Activated CD4-positive, alpha-beta T cell treated with anti-CD3 and anti-CD28 coated beads, Interleukin-2, Interleukin-6, amounts not matched to agents 100 ng/mL and 50 ng/mL, durations not matched to agents 16 hours and 8 hours (primary cell): Measurements from ENCODE around the gene AKR1C3.
"Not testable (repeated sequence)": the region's sequence is repeated elsewhere in the genome, so short reads cannot be mapped to it uniquely, and the experiment has no call there.

Experiments
- DNase-seq: peaks from one replicate; pipeline ENCODE4 v3.0.0-alpha.2; 2020

Gene AKR1C3

DNA sequence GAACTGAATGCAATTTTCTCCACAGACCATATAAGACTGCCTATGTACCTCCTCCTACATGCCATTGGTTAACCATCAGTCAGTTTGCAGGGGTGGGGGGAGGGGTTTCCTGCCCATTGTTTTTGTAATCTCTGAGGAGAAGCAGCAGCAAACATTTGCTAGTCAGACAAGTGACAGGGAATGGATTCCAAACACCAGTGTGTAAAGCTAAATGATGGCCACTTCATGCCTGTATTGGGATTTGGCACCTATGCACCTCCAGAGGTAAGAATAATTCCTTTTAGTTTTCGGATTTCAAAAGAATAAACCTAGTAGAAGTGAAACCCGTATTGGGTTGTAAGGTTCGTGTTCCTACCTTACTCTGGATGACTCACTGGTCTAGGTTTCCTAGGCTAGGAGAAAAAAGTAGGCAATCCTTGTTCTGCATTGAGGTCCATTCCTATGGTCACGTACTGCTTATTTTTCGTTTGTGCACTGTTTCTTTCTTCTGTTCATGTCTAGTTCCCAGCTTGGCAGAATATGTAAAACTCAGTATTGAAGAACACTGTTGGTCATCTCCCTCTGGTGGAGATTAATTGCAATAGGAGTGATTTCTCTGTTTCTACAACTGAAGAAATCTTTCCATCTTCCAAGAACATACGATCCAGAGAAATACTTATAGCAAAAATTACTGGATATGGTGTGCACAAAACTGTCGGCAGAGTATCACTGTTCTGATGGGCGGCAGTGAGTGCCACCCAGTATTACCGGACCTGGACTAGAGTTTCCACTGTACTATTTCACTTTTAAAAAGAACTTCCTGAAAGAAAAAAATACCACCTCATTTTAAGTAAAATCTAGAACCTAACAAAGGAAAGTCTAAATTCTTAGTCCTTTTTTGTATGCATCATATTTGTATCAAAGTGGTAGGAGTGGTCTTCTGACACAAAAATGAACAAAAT lies at the start of gene AKR1C3:
Gene AKR1C3 (plus strand): TSS at position 150 of the 941 bp plus-strand sequence. CDS start 31 bp downstream, at position 181.
- peak; percentile 6 for DNase-seq

DNA sequence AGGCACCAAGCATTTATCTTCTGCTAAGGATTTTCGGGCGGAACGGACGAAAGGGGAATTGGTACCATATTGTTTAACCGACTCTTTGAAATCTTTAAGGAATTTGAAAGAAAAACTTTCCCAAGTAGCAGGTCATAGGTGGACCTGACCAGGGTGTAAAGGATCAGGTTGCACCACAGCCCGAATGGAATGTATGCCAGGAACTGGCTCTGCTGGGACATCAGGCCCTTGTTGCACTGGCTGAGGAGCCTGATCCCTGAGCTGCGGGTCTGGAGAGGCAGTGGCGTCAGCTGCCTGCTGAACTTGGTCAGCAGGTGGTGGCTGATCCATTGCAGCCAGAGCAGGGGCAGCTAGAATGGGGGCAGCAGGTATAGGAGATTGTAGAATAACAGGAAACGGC lies 49.1 kb upstream of the AKR1C3 start:
- no peak for DNase-seq

DNA sequence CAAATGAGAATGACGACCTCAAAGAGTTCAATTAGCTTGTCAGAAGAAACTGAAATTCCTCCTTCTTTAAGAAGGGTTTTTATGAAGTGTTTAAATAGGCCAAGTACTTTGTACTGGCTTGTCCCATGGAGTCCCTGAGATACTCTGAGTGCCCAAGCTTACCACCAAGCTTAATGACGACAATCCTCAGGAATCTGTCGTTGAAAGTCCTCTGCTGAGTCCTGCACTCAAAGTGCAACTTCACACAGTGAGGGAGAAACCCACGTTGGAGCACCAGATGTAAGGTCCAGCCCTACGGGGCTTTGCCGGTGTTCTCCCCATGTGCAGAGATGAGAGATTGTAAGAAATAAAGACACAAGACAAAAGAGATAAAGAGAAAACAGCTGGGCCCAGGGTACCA lies 47.8 kb upstream of the AKR1C3 start:
- DNase-seq = no peak

DNA sequence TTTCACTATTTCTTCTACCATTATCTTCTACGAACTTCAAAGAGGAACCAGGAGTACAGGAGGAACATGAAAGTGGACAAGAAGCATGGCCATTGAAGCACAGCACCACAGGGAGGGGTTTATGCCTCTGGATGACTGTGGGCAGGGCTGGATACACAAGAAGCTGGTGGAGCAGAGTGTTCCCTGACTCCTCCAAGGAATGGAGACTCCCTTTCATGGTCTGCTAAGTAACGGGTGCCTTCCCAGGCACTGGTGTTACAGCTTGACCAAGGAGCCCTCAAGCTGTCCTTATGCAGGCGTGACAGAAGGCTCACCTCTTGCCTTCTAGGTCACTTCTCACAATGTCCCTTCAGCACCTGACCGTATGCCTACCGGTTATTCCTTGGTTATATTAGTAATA lies 47.2 kb upstream of the AKR1C3 start:
- DNase-seq = not testable (repeated sequence)

DNA sequence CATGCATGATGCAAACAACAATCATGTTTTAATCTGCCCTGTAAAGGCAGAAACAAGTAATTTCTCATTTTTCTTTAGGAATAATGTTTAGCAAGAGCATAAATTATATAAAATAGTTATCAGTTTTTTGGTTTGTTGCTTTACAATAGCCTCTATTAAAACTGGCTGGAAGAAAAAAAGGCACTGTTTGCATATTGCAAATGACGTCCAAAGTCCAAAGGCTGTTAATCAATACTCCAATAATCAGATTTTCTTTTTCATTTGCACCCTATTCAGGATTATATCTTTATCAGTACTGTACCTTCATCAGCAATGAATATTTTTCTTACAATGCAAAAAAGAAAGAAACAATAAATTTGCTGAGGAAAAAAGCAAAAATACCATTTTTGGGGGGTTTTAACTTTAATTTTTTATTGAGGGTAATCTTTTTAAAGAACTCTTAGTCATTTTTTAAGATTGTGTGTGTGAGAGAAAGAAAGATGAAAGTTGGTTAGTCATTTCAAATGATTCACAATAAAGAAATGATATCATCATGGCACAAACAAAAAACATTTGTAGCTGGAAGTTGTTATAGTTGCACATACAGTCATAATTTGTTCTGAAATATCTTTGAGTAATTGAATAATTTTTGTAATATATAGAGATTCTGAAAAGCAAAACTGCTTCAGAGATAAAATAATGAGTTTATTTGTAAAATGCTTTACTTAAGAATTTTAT lies 46.1 kb upstream of the AKR1C3 start:
- DNase-seq = no peak

DNA sequence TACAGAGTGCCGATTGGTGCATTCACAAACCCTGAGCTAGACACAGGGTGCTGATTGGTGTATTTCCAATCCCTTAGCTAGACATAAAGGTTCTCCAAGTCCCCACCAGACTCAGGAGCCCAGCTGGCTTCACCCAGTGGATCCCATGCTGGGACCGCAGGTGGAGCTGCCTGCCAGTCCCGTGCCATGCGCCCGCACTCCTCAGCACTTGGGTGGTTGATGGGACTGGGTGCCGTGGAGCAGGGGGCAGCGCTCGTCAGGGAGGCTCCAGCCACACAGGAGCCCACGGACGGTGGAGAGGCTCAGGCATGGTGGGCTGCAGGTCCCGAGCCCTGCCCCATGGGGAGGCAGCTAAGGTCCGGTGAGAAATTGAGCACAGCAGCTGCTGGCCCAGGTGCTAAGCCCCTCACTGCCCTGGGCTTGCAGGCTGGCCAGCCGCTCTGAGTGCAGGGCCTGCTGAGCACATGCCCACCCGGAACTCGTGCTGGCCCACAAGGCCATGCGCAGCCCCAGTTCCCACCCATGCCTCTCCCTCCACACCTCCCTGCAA lies 41.2 kb upstream of the AKR1C3 start:
- not testable (repeated sequence) for DNase-seq

DNA sequence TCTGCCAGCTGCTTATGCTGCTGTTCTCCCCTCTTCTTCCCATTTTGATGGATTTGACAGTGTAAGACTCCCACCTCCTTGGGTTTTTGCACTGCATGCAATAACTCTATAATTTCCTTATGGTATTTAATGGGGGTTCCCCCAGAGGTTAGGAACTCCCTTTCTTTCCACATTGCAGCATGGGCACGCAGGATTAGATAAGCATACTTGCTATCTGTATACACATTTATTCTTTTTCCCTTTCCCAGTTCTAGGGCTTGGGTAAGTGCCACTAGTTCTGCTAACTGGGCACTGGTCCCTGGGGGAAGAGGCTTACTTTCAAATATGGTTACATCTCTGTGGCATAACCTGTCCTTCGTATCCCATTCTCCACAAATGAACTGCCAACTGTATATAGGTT lies 39.4 kb upstream of the AKR1C3 start:
- DNase-seq = not testable (repeated sequence)

DNA sequence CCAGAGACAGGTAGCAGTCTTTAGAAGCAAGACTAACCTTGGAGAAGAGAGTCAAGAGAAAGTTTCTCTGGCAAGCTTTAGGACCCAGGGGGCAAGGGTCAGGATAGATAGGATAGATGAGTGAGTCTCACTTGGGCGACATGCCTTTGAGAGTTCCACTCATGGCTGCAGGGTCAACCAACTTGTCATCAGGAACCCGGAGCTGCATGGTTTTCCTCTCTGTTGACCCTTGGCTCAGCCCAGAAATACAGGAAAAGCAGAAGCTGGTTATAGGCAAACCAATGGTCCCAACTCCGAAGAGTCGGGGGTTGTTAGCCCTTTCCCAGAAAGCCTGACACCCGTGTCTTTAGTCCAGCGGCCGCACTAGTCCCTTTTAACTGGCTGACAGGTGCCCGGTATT lies 34.9 kb upstream of the AKR1C3 start:
- not testable (repeated sequence) for DNase-seq

DNA sequence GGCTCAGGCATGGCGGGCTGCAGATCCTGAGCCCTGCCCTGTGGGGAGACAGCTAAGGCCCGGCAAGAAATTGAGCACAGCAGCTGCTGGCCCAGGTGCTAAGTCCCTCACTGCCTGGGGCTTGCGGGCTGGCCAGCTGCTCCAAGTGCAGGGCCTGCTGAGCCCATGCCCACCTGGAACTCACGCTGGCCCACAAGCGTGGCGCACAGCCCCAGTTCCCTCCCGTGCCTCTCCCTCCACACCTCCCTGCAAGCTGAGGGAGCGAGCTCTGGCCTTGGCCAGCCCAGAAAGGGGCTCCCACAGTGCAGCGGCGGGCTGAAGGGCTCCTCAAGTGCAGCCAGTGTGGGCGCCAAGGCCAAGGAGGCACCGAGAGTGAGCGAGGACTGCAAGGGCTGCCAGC lies 33.4 kb upstream of the AKR1C3 start:
- DNase-seq = not testable (repeated sequence)

DNA sequence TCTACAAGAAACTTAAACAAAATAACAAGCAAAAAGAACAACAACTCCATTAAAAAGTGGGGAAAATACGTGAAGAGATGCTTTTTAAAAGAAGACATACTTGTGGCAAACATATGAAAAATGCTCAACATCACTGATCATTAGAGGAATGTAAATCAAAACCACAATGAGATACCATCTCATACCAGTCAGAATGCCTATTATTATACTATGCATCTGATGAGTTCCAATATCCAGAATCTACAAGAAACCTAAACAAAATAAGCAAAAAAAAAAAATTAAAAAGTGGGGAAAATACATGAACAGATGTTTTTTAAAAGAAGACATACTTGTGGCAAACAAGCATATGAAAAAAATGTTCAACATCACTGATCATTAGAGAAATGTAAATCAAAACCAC lies 29.6 kb upstream of the AKR1C3 start:
- no peak for DNase-seq

DNA sequence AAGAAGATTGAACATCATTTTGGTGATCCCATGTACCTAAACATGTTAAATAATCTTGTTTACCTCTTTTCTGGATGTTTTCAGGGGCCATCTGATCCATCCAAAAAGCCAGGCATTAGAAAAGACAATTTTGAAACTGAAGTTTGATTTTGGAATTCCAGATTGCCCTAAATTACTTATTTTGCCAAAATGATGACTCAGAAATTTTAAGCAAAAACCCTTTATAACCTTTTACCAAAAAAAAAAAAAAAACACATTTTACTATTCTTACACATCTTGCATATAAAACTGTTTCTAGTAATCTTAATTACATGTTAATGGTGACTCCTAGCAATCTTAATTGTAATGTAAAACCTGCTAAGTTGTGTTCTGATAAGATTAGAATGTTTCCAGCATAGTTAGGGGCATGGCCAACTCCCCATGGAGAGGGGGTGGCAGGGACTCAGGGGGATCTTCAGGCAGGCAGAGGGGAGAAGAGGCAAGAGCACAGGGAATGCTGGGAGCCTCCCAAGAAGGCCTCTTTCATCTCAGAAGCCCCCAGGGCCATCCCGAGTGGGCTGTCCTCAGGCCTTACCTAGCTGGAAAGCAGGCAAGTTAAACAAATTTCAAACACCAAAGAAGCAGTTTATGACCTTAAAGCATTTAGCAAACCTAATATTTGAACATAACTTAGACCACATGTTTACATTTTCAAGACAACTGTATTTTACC lies 25.8 kb upstream of the AKR1C3 start:
- no peak for DNase-seq

DNA sequence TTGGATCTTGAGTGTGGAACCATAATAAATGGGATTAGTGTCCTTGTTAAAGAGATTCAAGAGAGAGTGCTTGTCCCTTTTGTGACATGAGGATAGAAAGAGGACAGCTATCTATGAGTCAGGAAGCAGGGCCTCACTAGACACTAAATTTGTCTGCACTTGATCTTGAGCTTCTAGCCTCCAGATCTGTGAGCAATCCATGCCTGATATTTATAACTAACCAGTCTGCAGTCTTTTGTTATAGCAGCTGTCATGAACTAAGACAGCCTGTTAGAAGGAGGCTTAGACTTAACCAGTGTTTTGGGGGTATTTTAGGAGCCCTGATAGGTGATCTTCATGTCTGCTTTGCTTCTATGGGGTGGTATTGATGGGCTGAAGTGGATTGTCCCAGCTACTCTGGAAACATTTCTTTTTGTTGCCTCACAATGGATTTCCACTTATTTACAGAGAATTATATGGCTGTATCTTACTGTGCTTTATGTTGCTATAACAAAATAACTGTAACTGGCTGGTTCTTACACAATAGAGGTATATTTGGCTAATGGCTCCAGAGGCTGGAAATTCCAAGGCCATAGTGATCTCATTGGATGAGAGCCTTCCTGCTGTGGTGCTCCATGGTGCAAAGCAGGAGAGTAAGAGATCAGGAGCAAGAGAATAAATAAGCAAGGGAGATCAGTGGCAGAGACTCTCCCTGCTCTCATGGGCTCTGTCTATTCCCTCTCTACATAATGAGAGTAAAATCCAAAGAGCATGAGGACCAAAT lies 23.4 kb upstream of the AKR1C3 start:
- DNase-seq = no peak

DNA sequence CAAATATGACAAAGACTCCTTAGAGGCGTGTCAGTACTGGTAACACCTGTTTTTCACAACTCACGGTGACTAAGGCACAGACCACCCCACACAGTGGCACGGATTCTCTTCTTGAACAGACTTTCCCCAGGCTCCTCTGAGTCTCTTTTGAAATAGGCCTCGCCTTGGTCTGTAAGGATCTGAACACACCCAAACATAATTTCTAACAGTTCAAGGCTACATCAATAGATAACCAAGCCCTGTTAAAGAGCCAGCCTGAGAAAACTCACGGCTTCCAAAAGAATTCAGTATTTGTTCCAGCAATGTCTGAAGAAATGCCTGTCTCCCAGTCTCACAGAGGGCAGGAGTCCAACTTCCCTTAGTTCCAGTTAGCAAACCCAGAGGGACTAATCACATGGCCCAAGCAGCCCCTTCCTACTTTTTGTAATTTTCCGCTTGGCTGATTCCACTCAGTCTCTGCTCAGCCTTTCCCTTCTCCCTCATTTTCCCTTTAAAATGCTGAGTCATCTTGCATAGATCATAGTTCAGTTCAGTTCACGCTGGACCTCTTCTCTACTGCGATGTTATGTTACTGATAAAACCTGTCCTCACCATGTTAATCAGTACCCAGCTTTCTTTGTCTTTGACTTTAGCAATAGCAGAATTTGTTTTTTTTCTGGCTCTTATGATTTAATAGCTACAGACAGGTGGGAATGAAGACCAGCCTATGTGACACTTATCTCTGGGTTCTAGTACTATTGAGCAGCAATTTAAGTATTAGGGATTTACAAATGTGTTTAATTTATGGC lies 22.6 kb upstream of the AKR1C3 start:
- DNase-seq = no peak

DNA sequence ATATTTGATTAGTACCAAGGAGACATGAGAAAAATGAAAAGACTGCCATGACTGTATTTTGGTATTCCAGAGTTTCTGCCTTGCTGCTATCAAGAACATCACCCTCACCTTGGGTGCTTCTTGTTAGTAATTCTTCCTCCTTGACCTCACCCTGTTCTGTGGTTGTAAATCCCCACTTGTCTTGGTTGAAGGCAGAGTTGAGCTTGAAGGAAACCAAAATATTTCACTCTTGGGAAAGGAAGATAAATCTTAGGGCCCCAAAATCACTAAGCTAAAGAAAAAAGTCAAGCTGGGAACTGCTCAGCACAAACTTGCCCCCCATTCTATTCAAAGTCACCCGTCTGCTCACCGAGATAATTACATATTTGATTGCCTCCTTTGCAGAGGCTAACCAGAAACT lies 20.6 kb upstream of the AKR1C3 start:
- DNase-seq = no peak

DNA sequence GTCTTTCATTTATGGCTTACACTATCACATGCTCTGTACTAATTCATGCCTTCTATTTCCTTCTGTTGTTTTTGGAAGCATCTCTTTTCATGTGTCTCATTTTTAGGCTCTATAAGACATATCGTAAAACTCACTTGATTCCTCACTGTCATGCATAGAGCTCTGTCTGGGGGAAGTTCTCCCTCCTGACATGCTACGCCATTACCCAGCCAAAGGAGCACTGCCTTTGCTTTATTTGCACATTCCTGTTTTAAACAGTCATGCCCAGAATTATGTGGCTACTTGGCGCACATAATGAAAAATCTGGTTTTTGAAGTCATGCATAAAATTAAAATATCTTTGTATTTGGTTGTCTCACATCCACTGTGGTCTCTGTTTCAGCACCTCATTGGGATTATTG lies 17.6 kb upstream of the AKR1C3 start:
- no peak for DNase-seq

DNA sequence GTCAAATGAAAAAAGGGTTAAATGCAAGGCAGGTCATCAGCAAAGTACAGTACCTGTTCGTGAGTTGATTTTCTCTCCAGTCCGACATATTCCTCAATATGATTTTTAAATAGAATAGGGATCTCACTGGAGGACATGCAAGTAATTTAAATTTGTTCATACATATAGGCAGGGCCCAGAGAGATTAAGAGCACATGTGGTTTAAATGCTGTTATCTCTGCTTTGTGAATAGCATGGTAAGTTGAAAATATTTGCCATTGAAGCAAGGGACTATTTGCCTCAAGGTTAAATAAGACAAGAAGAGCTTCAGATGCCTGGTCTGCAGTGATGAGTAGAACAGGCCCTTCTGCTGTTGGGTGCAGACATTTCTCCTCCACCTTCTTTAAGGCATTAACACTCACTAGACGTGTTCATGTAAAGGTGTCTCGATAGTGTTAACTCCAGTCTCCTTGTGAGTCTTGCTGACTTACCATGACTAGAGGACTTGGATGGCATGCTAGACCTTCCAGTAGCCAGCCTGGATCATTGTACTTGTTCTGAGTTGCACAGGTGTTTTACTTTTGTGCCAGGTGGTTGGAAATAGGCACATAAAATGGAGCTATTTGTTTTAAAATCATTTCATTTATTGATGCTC lies 15.6 kb upstream of the AKR1C3 start:
- DNase-seq = no peak

DNA sequence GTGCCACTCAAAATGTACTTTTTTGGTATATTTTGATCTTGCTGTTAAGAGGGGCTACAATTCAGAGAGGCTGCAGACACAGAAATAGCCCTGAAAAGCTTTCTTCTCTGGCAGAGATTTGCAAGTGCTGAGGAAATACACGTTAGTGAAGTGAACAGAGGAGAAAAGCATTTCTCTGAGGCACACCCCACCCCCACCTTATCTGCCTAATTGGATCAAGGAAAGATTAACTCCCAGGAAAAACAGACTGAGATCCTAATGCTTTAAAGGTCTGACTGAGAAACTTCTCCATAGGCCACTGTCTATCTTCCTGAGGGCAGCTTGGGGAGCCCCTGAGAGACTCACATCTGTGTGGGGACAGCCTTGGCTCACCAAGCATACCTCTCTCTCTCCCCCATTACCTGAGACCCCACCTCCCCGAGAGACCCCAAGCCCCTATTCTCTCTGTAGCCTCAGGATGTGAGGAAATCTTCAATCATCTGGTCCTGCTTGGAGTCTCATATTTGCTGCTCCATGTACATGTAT lies 14.8 kb upstream of the AKR1C3 start:
- DNase-seq = no peak

DNA sequence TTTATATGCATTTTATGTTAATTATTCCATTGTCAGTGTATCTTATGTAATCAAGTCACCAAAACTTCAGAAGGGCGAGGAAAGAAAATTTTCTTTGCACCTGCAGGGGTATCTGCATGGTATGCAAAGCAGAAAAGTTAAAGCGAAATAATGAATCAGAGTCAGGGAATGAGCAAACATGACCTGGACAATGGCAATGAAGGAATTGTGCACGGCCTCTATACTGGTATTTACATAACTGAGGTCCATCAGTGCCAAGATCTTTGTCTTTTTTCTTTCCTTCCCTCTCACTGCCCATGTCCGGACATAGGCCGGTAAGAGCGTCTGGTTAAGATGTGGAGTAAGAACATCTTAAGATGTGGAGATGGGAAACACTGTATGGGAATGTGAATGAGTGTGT lies 14.4 kb upstream of the AKR1C3 start:
- DNase-seq = no peak

DNA sequence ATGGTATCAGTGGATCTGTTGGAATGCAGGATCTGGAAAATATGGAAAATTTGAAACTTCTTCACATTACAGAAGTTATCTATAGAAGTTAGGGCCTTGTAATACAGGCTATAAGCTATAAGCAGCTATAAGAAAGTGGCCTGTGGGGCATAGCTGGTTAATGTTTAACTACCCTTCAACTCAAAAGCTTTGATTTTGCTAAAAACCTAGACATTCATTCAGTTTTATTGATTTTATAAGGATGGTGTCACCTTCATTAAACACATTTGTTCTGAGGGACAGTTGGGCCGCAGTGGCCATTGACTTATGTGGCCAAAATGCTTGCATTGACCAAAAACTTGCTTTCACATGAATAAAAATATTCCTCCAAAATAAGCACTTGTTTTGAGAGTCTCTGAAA lies 13.1 kb upstream of the AKR1C3 start:
- no peak for DNase-seq

DNA sequence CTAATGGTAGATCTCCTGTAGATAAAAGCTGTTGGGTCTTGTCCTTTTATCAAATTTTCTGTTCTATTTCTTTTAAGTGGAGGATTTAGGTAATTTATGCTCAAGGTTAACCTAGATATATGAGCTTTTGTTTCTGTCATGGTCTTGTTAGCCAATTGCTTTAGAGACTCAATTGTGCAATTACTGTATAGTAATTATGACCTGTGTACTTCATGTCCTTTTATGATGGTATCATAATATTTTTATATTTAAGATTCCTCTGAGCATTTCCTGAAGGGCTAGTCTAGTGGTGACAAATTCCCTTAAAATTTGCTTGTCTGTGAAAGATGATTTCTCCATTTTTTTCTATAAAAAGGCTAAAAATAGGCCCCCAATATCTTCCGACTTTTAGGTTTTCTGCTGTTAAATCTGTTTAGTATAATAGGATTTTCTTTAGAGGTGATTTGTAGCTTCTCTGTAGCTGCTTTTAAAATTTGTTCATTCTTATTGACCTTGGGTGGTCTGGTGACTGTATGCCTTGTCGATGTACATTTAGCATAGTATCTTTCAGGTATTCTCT lies 5.4 kb upstream of the AKR1C3 start:
- DNase-seq = no peak
